Activated CD4-positive, alpha-beta T cell treated with anti-CD3 and anti-CD28 coated beads for 36 hours (primary cell): Measurements from ENCODE around the gene ST7. TPM values are rescaled to one million over a fixed set of nuclear protein-coding genes. Genes with fewer than 3 reads are reported as not detected.

ENCODE experiments used
- ATAC-seq: fragments of 200-7000 bp; cut with Tn5 transposase; one replicate; pipeline ENCODE4 v1.10.0; 2021; ENCODE audit warnings: mild to moderate bottlenecking, moderate library complexity
- CTCF ChIA-PET: fragments of 350-600 bp; sonication (Branson Sonifier 250); formaldehyde crosslinking; loops from one replicate; lab custom pipeline; 2021; ENCODE audit warnings: antibody characterized with exemption; lab: Charles Lee
- POLR2A ChIA-PET: fragments of 350-600 bp; sonication (Branson Sonifier 250); formaldehyde crosslinking; loops from one replicate; lab custom pipeline; 2021; ENCODE audit warnings: antibody characterized with exemption, inconsistent platforms; lab: Charles Lee
- DNase-seq: peaks from one replicate; pipeline ENCODE4 v3.0.0-alpha.2; 2020
- H3K27ac Mint-ChIP-seq: one replicate; pipeline ENCODE4 v1.8.0; 2021; ENCODE audit warnings: mixed read lengths
- H3K27me3 Mint-ChIP-seq: one replicate; pipeline ENCODE4 v1.8.0; 2021; ENCODE audit warnings: mixed read lengths
- H3K36me3 Mint-ChIP-seq: one replicate; pipeline ENCODE4 v1.8.0; 2021; ENCODE audit warnings: low read depth, mixed read lengths
- H3K4me1 Mint-ChIP-seq: one replicate; pipeline ENCODE4 v1.8.0; 2021; ENCODE audit warnings: mixed read lengths
- H3K4me3 Mint-ChIP-seq: one replicate; pipeline ENCODE4 v1.8.0; 2021; ENCODE audit warnings: mild to moderate bottlenecking, moderate library complexity, mixed read lengths
- H3K9me3 Mint-ChIP-seq: one replicate; pipeline ENCODE4 v1.8.0; 2021; ENCODE audit warnings: low read depth, mixed read lengths
- intact Hi-C, 2 experiments: fragments of 100-400 bp; cut with DNase I in 1 of 2; cut with micrococcal nuclease in 1 of 2; formaldehyde crosslinking; loops; one replicate each; pipeline versions ENCODE4 v1.14.2 to v1.15.1; 2022 to 2024; cut with DNase I, micrococcal nuclease
- total RNA-seq, 2 experiments: library from RNA; stranded (reverse); gene quantifications; one replicate each; pipeline ENCODE4 v1.2.3, GENCODE V29; 2021

ST7 gene
- total RNA-seq, 2 experiments from 2014 or later: 6.4 to 8.1 TPM

- H3K27ac Mint-ChIP-seq: no peak overlapping the region
- ChIA-PET POLR2A (interaction anchor here (0.6 to 0.7 kb wide), 2 partner anchors 121 to 1038 kb away, joined by 3 to 4 read pairs; no protein-coding TSS in a partner anchor), CTCF (interaction anchor here (1.1 to 3.4 kb wide), 7 partner anchors 8 to 205 kb away, joined by 3 to 22 read pairs (median 5); no protein-coding TSS in a partner anchor)
- no peak overlapping the region for H3K4me3 Mint-ChIP-seq
- no peaks in the 10 kb centered on the region for H3K27me3 Mint-ChIP-seq
- DNase-seq: no peak
- no peaks in the 10 kb centered on the region for H3K36me3 Mint-ChIP-seq
- no peak for ATAC-seq
- H3K4me1 Mint-ChIP-seq: peaks cover 8% of the 10 kb centered on the region
- intact Hi-C loops: no loop called here
- H3K9me3 Mint-ChIP-seq: no peaks in the 10 kb centered on the region
Observed at GRCh38 chr7:117130262-117130661, 177.0 kb downstream of the ST7 start.

GRCh38 chr7:117132321-117133120, 179.2 kb downstream of the ST7 start:
- DNase-seq (no peak), ATAC-seq (peak; percentile 94)
- Mint-ChIP-seq H3K27ac (no peak overlapping the region), H3K36me3 (no peaks in the 10 kb centered on the region), H3K9me3 (no peaks in the 10 kb centered on the region), H3K4me1 (peaks cover 8% of the 10 kb centered on the region), H3K27me3 (no peaks in the 10 kb centered on the region), H3K4me3 (no peak overlapping the region)
- CTCF ChIA-PET: interaction anchor here (1.0 to 3.4 kb wide), 3 partner anchors 12 to 165 kb away, joined by 4 to 22 read pairs (median 4); no protein-coding TSS in a partner anchor
- intact Hi-C loops: no loop called here
- POLR2A ChIA-PET: no interaction called here

DNA sequence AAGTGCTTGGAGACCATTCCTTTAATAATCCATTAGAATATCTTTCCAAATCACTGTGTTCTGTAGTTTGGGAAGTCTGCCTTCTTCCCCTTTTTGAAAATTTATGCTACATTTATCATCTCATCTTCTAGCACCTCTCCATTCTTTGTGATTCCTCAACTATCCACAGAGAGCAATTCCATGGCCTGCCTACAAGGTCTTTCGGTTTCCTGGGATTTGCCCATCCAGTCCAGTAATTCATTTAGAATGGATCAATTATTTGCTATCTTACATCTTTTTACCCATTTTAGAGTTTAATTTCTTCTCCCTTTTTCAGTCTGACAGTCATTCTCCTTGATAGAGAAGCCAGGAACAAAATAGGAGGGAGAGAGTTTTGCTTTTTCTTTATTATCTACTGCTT, 179.8 kb downstream of the ST7 start:
- intact Hi-C loops: no loop called here
- no peak overlapping the region for H3K4me3 Mint-ChIP-seq
- peaks cover 8% of the 10 kb centered on the region for H3K4me1 Mint-ChIP-seq
- H3K9me3 Mint-ChIP-seq: no peaks in the 10 kb centered on the region
- ChIA-PET CTCF (interaction anchor here (0.8 to 1.0 kb wide), 2 partner anchors 8 to 166 kb away, joined by 3 to 4 read pairs; no protein-coding TSS in a partner anchor), POLR2A (no interaction called here)
- no peaks in the 10 kb centered on the region for H3K27me3 Mint-ChIP-seq
- ATAC-seq: no peak
- no peaks in the 10 kb centered on the region for H3K36me3 Mint-ChIP-seq
- H3K27ac Mint-ChIP-seq: no peak overlapping the region
- no peak for DNase-seq

DNA sequence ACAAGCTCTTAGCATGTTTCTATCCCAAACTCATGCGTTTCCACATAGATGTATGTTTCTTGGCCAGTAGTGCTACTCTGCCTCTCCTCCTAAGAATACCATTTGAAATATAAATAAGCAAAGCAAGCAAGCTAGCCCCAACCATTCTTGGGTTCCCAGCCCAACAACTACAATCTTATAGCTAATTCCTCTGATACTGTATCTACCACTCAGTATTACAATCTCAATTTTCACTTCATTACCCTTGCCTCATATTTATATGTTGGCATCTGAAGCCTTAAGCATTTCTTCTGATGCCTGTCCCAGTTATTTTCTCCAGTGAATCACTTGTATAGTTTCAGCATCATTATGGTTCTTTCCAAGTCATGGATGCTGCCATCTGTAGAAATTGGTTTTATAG, 181.1 kb downstream of the ST7 start:
- no peaks in the 10 kb centered on the region for H3K9me3 Mint-ChIP-seq
- ChIA-PET POLR2A (no interaction called here), CTCF (interaction anchor here (0.6 to 3.0 kb wide), 3 partner anchors 8 to 249 kb away, joined by 3 to 24 read pairs (median 4); no protein-coding TSS in a partner anchor)
- H3K4me3 Mint-ChIP-seq: no peak overlapping the region
- no peak for ATAC-seq
- H3K27me3 Mint-ChIP-seq: no peaks in the 10 kb centered on the region
- peaks cover 8% of the 10 kb centered on the region for H3K4me1 Mint-ChIP-seq
- H3K27ac Mint-ChIP-seq: no peak overlapping the region
- intact Hi-C loops: no loop called here
- DNase-seq: no peak
- no peaks in the 10 kb centered on the region for H3K36me3 Mint-ChIP-seq

DNA sequence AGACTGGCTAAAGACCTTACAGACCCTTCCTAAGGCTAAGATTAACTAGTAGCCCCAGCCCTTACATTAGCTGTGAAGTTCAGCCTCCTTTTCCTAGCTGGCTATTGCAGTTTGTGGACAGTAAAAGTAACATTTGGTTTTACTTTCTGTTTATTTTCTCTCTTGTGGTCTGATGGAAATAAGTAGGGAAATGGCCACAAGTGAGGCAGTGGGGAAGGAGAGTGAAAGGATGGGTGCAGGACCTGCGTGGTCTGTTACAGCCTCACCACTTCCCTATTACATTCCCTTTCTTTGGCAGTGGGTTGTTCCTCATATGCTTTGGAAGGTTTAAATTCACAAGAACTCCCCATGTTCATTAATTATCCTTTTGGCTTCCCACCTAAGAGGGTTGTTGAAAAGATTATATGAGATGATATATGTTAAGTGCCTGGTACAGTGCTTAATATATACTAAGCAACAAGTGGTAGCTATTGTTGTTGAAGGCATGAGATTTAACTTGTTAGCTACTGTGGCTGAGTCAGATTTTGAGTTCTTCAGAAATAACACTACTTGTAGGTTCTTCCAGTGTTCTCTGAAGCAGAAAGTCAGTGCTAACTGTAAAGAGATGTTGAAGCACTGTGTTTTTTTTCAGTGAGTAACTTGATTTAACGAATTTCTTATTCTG, 181.7 kb downstream of the ST7 start:
- ATAC-seq (no peak), DNase-seq (no peak)
- ChIA-PET CTCF (interaction anchor here (1.5 to 3.0 kb wide), 3 partner anchors 9 to 205 kb away, joined by 3 to 24 read pairs (median 5); no protein-coding TSS in a partner anchor), POLR2A (no interaction called here)
- no peak overlapping the region for H3K27ac Mint-ChIP-seq
- H3K36me3 Mint-ChIP-seq: no peaks in the 10 kb centered on the region
- H3K4me3 Mint-ChIP-seq: no peak overlapping the region
- no peaks in the 10 kb centered on the region for H3K27me3 Mint-ChIP-seq
- H3K4me1 Mint-ChIP-seq: peaks cover 8% of the 10 kb centered on the region
- no peaks in the 10 kb centered on the region for H3K9me3 Mint-ChIP-seq
- intact Hi-C loops: no loop called here

- POLR2A ChIA-PET: no interaction called here
- no peak for DNase-seq
- ATAC-seq: no peak
- no peak overlapping the region for H3K4me3 Mint-ChIP-seq
- CTCF ChIA-PET: interaction anchor here (1.5 to 3.0 kb wide), 3 partner anchors 9 to 205 kb away, joined by 3 to 24 read pairs (median 5); no protein-coding TSS in a partner anchor
- no peak overlapping the region for H3K27ac Mint-ChIP-seq
- no peaks in the 10 kb centered on the region for H3K9me3 Mint-ChIP-seq
- peaks cover 8% of the 10 kb centered on the region for H3K4me1 Mint-ChIP-seq
- no peaks in the 10 kb centered on the region for H3K36me3 Mint-ChIP-seq
- no peaks in the 10 kb centered on the region for H3K27me3 Mint-ChIP-seq
- intact Hi-C loops: no loop called here
Observed at GRCh38 chr7:117135553-117135891, 182.2 kb downstream of the ST7 start.

GRCh38 chr7:117137868-117138267, 184.6 kb downstream of the ST7 start:
- Mint-ChIP-seq H3K36me3 (no peaks in the 10 kb centered on the region), H3K9me3 (no peaks in the 10 kb centered on the region), H3K4me1 (no peaks in the 10 kb centered on the region), H3K27me3 (no peaks in the 10 kb centered on the region), H3K27ac (no peak overlapping the region), H3K4me3 (no peak overlapping the region)
- no peak for ATAC-seq
- CTCF ChIA-PET: interaction anchor here (0.6 kb wide), 1 partner anchor 52 kb away, joined by 4 read pairs; no protein-coding TSS in a partner anchor
- intact Hi-C loops: no loop called here
- DNase-seq: no peak
- POLR2A ChIA-PET: no interaction called here

DNA sequence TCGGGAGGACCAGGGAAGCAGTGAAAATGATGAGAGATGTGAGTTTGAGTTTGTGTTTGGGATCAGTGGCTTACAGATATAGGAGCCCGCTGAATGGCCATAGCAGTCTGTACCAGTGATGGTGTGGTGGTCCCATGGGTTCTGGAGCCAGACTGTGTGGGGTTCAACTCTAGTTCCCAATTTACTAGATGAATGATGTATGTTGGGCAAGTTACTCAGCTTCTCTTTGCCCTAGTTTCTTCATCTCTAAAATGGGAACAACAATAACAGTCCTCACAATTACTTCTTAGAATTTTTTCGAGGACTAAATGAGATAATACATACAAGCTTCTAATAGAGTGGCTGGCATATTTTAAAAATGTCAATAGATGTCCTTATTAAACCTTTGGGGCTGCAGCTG, 185.2 kb downstream of the ST7 start:
- intact Hi-C loops: no loop called here
- ChIA-PET CTCF (no interaction called here), POLR2A (no interaction called here)
- no peaks in the 10 kb centered on the region for H3K9me3 Mint-ChIP-seq
- no peak for DNase-seq
- no peak overlapping the region for H3K4me3 Mint-ChIP-seq
- ATAC-seq: no peak
- peaks cover 2% of the 10 kb centered on the region for H3K4me1 Mint-ChIP-seq
- no peak overlapping the region for H3K27ac Mint-ChIP-seq
- no peaks in the 10 kb centered on the region for H3K36me3 Mint-ChIP-seq
- no peaks in the 10 kb centered on the region for H3K27me3 Mint-ChIP-seq

GRCh38 chr7:117138981-117139380, 185.7 kb downstream of the ST7 start:
- CTCF ChIA-PET: interaction anchor here (1.4 kb wide), 1 partner anchor 11 kb away, joined by 3 read pairs; no protein-coding TSS in a partner anchor
- intact Hi-C loops: no loop called here
- POLR2A ChIA-PET: interaction anchor here (0.5 kb wide), 1 partner anchor 64 kb away, joined by 4 read pairs; no protein-coding TSS in a partner anchor

GRCh38 chr7:117139397-117139984, 186.2 kb downstream of the ST7 start:
- Mint-ChIP-seq H3K4me1 (peaks cover 2% of the 10 kb centered on the region), H3K9me3 (no peaks in the 10 kb centered on the region), H3K4me3 (no peak overlapping the region), H3K36me3 (no peaks in the 10 kb centered on the region), H3K27me3 (no peaks in the 10 kb centered on the region), H3K27ac (no peak overlapping the region)
- ChIA-PET CTCF (interaction anchor here (0.6 to 1.4 kb wide), 3 partner anchors 10 to 425 kb away, joined by 3 to 4 read pairs (median 3); no protein-coding TSS in a partner anchor), POLR2A (interaction anchor here (0.5 kb wide), 1 partner anchor 63 kb away, joined by 4 read pairs; no protein-coding TSS in a partner anchor)
- intact Hi-C loops: no loop called here
- no peak for DNase-seq
- ATAC-seq: no peak

More at GRCh38 chr7:117138981-117139380, 185.7 kb downstream of the ST7 start:
- Mint-ChIP-seq H3K4me3 (no peak overlapping the region), H3K4me1 (peaks cover 2% of the 10 kb centered on the region), H3K27me3 (no peaks in the 10 kb centered on the region), H3K9me3 (no peaks in the 10 kb centered on the region), H3K36me3 (no peaks in the 10 kb centered on the region), H3K27ac (no peak overlapping the region)
- DNase-seq: no peak
- no peak for ATAC-seq

DNA sequence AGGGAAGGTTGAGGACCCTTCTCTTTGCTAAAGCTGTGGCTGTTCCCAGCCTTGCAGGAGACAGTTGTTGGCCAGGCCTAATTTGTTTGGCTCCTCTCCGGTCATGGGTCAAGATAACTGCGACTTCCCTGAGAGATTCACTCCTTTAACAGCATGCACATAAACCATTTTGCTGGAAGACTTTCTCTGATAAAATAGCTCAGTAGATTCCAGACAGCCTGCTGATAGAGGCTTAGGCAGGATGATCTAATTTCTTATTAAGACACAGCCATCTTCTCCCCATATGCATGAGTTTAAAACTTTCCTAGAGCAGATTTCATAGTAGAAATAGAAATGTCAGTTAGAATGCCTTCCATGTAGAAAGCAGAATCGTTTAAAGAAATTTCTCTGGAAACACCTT, 187.6 kb downstream of the ST7 start:
- no peaks in the 10 kb centered on the region for H3K36me3 Mint-ChIP-seq
- H3K27ac Mint-ChIP-seq: no peak overlapping the region
- ChIA-PET CTCF (interaction anchor here (1.0 to 1.5 kb wide), 2 partner anchors 11 to 210 kb away, joined by 3 to 5 read pairs; no protein-coding TSS in a partner anchor), POLR2A (no interaction called here)
- peaks cover 2% of the 10 kb centered on the region for H3K4me1 Mint-ChIP-seq
- H3K27me3 Mint-ChIP-seq: no peaks in the 10 kb centered on the region
- intact Hi-C loops: no loop called here
- H3K4me3 Mint-ChIP-seq: no peak overlapping the region
- ATAC-seq (no peak), DNase-seq (no peak)
- no peaks in the 10 kb centered on the region for H3K9me3 Mint-ChIP-seq
